Stimulated activated CD4-positive, alpha-beta T cell treated with anti-CD3 and anti-CD28 coated beads, Interleukin-4, amount 100 ng/mL, for 1 hour (primary cell): ENCODE results near the gene P3H3.

Experiments
- DNase-seq: peaks from one replicate; pipeline ENCODE4 v3.0.0-alpha.2; 2020

Gene P3H3

GRCh38 chr12:6826734-6827436 is 1.3 kb upstream of the P3H3 start:
- DNase-seq = no peak

- DNase-seq = peak; percentile 56
These were observed 733 bp upstream of the P3H3 start for GRCh38 chr12:6827437-6827911.

- DNase-seq = peak; percentile 49
These were observed 751 bp downstream of the P3H3 start for GRCh38 chr12:6828781-6829535.

GRCh38 chr12:6829536-6830220 is 1.5 kb downstream of the P3H3 start:
- DNase-seq = no peak

GRCh38 chr12:6830286-6830890 is 2.2 kb downstream of the P3H3 start:
- DNase-seq = no peak

- no peak for DNase-seq
These were observed 2.8 kb downstream of the P3H3 start for GRCh38 chr12:6830999-6831398.

- no peak for DNase-seq
These were observed 3.3 kb downstream of the P3H3 start for GRCh38 chr12:6831450-6831995.

- no peak for DNase-seq
These were observed 3.9 kb downstream of the P3H3 start for GRCh38 chr12:6832125-6832524.

GRCh38 chr12:6833189-6833890 is 5.1 kb downstream of the P3H3 start:
- no peak for DNase-seq

GRCh38 chr12:6834254-6834653 is 6.0 kb downstream of the P3H3 start:
- DNase-seq = no peak

- DNase-seq = no peak
These were observed 6.7 kb downstream of the P3H3 start for GRCh38 chr12:6834873-6835272.

GRCh38 chr12:6836851-6837250 is 8.6 kb downstream of the P3H3 start:
- no peak for DNase-seq

- no peak for DNase-seq
These were observed 9.3 kb downstream of the P3H3 start for GRCh38 chr12:6837370-6838060.

GRCh38 chr12:6838854-6839253 is 10.6 kb downstream of the P3H3 start:
- DNase-seq = no peak

GRCh38 chr12:6839482-6840201 is 11.4 kb downstream of the P3H3 start:
- DNase-seq = no peak

GRCh38 chr12:6840330-6840729 is 12.1 kb downstream of the P3H3 start:
- no peak for DNase-seq

- DNase-seq = no peak
These were observed 12.7 kb downstream of the P3H3 start, which contains the start of gene GNB3 for GRCh38 chr12:6840761-6841515. TSS of gene GNB3 (plus strand) at chr12:6840925. CDS start at chr12:6841288, 363 bp downstream.

GRCh38 chr12:6842075-6842474 is 13.9 kb downstream of the P3H3 start:
- DNase-seq = no peak

GRCh38 chr12:6843118-6843902 is 15.1 kb downstream of the P3H3 start:
- DNase-seq = no peak
